ES-I3 (cell line): Measurements from ENCODE around the gene PDZK1IP1.

Source experiments
- H3K36me3 ChIP-seq: 2 replicates; pipeline ENCODE4 v1.6.1; 2013; ENCODE audit warnings: mild to moderate bottlenecking, low read length, control low read depth, moderate library complexity; ENCODE audit not compliant: insufficient read depth
- H3K4me1 ChIP-seq: 2 replicates; pipeline ENCODE4 v1.6.1; 2013; ENCODE audit warnings: mild to moderate bottlenecking, control low read depth, low read length; ENCODE audit not compliant: insufficient read depth
- H3K9ac ChIP-seq: 2 replicates; pipeline ENCODE4 v1.6.1; 2013; ENCODE audit warnings: low read depth, mild to moderate bottlenecking, low read length, moderate library complexity
- H3K9me3 ChIP-seq: 2 replicates; pipeline ENCODE4 v1.6.1; 2013; ENCODE audit warnings: mild to moderate bottlenecking, low read length, moderate library complexity; ENCODE audit not compliant: control insufficient read depth, insufficient read depth

The PDZK1IP1 gene

DNA sequence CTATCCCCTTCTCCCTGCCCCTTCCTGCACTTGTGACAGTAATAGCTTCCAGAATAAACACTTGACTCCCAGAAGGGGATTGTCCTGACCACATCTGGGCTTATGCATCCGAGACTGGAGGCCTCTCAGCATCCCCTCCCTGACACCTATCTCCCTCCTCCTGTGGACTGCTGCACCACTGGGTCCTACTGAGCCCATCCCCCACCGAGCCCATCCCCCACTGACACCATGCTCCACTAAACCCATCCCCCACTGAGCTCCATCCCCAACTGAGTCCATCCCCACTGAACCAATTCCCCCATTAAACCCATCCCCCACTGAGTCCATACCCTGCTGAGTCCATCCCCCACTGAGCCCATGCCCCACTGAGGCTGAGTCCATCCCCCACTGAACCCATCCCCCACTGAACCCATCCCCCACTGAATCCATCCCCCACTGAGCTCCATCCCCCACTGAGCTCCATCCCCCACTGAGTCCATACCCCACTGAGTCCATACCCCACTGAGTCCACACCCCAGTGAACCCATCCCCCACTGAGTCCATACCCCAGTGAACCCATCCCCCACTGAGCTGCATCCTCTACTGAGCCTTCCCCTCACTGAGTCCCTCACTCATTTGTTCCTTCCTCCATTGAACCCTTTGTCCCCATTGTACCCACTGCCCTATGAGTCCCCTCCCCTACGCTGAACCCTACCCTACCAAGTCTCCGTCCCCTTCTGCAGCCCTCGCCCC lies 5.6 kb downstream of the PDZK1IP1 start:
- Histone ChIP-seq H3K9me3 (no peaks in the 10 kb centered on the region), H3K36me3 (no peaks in the 10 kb centered on the region), H3K9ac (no peak overlapping the region), H3K4me1 (no peaks in the 10 kb centered on the region)

DNA sequence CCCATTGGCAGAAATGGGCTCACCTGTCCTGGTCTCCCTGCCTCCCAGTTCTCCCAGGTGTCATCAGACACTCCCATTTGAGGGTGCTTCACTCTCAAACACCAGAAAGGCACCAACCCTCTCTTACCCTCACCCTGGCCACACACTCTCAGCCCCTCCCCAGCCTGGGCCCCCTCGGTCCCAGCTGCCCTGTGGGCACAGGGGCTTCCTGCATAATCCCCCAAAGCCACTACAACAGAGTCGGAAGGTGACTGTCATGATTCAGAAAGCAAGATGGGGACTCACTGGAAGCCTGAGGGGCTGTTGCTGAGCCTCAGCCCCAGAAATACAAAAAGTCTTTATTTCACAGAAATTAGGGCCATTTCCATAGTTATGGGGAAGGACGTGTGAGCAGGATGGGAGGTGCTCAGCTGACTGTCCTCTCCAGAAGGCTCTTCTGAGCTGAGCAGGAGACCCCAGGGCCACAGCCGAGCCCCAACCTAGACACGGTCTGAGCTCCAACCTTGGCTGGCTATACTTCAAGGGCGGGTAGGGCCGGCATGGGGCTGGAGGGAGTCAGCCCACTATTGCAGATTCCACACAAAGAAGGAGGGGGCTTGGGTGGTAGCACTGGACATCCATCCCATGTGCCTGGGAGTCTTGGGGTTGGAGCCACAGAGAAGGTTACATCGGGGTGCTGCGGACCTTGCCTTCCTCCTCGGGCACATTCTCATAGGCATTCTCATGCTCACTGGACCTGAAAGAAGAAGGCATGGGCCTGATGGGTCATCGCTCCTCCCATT lies 6.3 kb downstream of the PDZK1IP1 start:
- no peaks in the 10 kb centered on the region for H3K36me3 ChIP-seq
- no peaks in the 10 kb centered on the region for H3K4me1 ChIP-seq
- H3K9me3 ChIP-seq, result no peaks in the 10 kb centered on the region
- no peak overlapping the region for H3K9ac ChIP-seq

DNA sequence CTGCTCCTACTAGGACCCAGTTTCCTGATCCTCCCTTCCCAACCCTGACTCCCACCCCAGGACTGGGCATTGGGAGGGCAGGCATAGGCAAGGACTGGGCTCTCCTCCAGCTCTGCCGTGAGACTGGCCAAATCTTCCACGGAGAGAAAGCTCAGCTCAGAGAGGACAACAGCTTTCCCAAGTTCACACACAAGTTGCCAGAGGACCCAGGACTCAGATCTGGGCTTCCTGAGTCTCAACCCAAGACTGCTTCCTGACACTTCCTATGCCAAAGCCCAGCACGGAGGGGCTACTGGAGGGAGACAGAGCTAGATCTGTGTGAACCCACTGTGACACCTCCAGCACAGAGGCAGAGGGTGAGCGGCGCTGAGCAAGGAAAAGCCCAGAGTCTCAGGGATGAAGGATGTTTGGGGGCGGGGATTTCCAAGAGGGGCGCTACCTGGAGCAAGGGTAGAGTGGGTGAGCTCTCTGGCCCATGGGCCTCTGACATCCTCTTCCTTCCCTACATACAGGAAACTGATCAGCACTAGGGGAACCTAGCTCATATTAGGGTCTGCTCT lies 7.1 kb downstream of the PDZK1IP1 start:
- Histone ChIP-seq H3K36me3 (no peaks in the 10 kb centered on the region), H3K9ac (no peak overlapping the region), H3K4me1 (no peaks in the 10 kb centered on the region), H3K9me3 (no peaks in the 10 kb centered on the region)

DNA sequence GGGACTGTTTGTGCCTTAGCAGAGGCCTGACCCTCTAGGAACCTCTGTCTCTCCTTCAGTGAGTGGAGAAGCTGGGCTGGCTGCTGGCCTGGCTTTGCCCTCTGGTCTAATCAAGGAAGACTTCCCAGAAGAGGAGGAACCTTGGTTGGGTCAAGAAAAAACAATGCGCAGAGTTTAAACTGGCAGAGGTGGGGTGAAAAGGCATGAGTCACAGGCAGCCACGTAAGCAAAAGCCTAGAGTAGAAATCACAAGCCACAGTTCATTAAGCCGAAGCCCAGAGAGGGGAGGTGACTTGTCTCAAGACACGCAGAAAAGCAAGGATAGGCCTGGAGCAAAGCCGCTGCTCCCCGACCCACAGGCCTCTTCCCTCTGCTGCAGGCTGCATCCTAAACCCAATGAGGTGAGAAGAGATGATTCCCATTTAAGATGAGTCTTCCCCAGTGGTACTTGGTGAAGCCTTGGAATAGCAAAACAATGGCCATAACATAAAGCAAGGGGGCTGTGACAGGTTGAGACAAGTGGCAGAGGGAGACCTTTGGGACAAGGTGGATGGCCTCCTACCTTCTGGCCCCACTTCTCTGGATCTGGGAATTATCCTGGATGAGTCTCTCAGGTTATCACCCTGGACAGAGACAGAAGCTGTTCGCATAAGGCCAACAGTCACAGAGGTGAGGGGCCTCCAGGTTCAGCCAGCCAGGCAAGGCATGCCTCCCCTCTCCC lies 7.7 kb downstream of the PDZK1IP1 start:
- no peaks in the 10 kb centered on the region for H3K9me3 ChIP-seq
- no peak overlapping the region for H3K9ac ChIP-seq

DNA sequence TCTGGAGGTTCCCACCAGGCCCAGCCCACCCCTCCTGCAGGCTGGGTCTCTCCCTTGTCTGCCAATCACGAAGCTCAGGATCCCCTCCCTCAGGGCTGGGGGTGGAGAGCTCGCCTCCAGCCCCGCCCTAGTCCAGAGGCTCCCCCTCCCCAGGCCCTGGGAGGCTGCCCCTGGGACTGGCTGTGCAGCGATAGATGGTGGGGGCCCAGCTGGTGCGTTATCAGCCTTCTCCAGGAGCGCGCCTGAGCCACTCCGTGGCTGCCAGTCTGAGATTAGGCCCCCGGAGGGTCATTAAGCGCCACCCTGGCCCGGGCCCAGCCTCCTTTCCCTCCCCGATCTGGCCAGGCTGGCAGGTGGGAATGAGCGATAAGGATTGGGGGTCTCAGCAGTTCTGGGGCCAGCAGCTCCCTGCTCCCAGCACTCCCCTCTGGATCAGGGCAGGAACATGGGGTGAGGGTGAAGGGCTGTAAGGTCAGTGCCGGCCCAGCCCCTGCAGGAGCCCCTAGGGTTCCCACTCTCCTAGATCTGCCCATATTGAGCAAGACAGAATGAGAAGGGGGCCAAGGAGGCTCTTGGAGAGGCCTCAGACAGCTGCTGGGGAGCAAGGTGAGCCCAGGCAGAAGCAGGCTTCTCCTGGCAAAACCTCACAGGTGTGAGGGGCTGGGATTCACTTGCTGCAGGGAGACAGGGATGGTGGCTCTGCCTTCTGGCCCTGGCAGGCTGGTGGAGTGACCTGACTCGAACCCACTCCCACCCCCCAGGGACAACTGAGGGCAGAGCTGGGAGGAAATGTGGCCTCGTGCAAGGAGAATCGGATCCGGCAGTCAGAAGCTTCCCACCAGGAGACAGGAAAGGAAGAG lies 8.5 kb downstream of the PDZK1IP1 start:
- Histone ChIP-seq H3K9ac (no peak overlapping the region), H3K4me1 (no peaks in the 10 kb centered on the region), H3K9me3 (no peaks in the 10 kb centered on the region), H3K36me3 (no peaks in the 10 kb centered on the region)

More for the DNA sequence above, 7.7 kb downstream of the PDZK1IP1 start:
- H3K4me1 ChIP-seq, result no peaks in the 10 kb centered on the region
- H3K36me3 ChIP-seq, result no peaks in the 10 kb centered on the region

DNA sequence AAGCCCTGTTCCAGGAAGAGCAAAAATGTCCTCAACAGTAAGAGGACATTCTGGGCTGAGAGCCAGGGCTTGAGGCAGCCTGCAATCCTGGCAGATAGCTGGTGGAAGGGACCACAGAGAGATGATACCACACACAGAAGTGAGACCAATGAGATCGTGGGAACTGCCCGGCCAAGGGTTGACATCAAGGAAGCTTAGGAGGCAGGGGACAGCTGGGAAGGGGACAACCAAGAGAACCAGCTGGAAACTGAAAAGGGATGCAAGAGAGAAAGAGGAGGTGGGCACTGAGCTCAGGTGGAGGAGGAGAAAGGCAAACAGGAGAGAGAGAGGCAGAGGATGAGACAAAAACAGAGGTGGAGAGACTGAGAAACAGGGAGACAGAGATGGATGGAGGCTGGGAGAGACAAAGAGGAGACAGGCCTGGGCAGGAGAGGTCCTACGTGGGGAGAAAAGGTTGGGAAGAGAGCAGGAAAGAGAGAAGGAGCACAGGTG lies 9.2 kb downstream of the PDZK1IP1 start:
- Histone ChIP-seq H3K36me3 (no peaks in the 10 kb centered on the region), H3K9ac (no peak overlapping the region), H3K9me3 (no peaks in the 10 kb centered on the region), H3K4me1 (no peaks in the 10 kb centered on the region)

DNA sequence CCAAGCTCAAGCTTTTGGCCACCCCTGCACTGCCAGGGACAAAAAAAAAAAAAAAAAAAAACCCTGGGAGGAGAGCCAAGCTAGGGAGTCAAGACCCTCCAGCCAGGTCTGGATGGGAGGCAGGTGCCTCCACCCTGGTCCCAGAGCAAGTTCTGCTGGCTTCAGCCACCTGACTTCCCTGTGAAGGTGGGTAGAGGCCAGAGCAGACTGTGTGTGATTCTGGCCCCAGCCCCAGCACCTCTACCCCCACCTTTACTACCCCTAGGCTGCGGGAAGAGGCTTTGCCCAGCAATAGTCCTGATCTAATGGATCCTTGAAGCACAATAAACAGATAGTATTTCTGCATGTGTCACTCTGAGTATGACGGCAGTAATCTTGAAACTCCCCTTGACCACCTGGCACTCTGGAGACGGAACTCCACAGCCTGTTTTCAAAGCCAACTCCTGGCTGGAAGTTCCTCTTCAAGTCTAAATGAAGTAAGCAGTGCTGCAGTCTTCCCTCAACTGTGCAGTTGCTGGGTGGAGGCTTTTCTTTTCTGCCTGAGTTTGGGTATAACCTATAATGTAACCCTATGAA lies 9.8 kb downstream of the PDZK1IP1 start:
- H3K4me1 ChIP-seq, result no peaks in the 10 kb centered on the region
- no peaks in the 10 kb centered on the region for H3K36me3 ChIP-seq
- H3K9ac ChIP-seq, result no peak overlapping the region
- H3K9me3 ChIP-seq, result no peaks in the 10 kb centered on the region

DNA sequence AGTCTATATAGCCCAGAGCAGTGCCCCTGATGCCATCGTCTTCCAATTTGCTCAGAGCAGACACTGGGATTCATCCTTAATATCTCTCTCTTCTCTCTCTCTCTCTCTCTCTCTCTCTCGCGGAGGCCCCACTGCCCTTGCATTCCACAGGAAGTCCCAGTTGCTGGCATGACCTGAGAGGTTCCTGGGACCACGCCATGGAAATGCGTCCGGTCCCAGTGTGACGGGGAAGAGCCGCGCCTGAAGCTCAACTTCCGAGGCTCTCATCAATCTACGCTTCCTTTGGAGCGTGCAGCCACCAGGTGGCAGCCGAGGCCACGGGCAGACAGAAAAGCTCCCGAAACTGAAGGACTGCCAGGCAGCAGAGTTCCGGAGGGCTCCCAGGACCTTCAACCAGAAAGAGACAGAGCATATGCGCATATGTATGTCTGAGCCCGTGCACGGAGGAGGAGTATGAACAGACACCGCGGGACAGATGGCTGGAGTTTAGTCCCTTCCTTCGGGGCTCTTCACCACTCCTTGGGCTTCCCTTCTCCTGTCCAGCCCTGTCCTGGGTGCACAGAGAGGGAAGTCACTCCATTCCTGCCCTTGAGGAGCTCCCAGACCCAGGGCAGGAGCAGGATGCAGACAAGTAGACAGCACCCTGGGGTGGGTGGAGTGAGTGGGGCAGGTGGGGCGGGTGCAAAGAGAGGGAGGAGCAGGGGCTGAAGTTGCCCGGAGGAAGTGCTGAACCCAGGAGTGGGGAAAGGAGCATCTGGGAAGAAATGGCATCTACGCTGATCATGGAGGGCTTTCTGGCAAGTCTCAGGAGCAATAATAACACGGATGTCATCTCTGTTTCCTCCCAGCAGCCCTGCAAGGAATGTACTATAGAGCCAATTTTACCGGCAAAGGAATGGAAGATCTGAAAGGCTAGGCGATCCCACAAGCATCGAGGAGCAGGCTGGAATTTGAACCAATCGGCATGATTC lies 10.5 kb downstream of the PDZK1IP1 start:
- H3K4me1 ChIP-seq, result no peaks in the 10 kb centered on the region
- peak overlapping the region; percentile 50; the same call in 1 of the 2 replicates for H3K9ac ChIP-seq
- H3K9me3 ChIP-seq, result no peaks in the 10 kb centered on the region
- no peaks in the 10 kb centered on the region for H3K36me3 ChIP-seq

DNA sequence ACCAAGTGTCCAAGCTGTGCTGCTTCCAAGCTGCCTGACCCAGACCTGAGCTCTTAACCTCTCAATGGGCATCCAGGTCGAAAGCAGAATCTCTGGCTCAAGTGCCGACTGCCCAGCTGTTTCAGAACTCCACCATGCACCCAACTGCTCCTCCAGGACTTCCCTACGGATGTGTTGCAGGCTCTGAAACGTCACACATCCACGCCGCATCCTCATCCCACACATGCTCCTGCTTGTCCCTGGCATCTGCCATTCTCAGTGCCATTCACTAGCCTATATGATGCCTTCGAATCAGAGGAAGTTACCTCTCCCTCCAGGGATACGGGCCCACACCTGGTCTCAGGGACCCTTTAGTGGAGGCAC lies 11.2 kb downstream of the PDZK1IP1 start:
- Histone ChIP-seq H3K36me3 (no peaks in the 10 kb centered on the region), H3K4me1 (no peaks in the 10 kb centered on the region), H3K9me3 (no peaks in the 10 kb centered on the region), H3K9ac (peak overlapping the region; percentile 16; the same call in 1 of the 2 replicates)

DNA sequence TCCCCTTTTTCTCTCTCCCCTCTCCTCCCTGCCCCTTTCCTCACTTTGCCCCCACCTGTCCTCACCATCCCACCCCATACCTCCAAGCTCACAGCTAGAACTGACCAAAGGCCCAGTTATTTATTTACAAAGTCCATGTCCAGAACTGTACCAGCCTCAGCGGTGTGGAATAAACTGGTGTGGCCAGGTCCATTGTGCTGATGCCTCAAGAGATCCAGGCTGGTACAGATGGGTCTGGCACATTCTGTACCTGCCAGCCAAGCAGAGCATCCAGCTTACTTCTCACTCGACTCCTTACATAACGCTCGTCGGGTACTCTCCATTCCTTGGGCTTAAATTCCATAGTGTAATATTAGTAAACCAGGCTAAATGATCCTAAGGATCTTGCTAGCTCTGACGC lies 11.8 kb downstream of the PDZK1IP1 start:
- Histone ChIP-seq H3K9ac (no peak overlapping the region), H3K36me3 (no peaks in the 10 kb centered on the region), H3K9me3 (no peaks in the 10 kb centered on the region), H3K4me1 (no peaks in the 10 kb centered on the region)

DNA sequence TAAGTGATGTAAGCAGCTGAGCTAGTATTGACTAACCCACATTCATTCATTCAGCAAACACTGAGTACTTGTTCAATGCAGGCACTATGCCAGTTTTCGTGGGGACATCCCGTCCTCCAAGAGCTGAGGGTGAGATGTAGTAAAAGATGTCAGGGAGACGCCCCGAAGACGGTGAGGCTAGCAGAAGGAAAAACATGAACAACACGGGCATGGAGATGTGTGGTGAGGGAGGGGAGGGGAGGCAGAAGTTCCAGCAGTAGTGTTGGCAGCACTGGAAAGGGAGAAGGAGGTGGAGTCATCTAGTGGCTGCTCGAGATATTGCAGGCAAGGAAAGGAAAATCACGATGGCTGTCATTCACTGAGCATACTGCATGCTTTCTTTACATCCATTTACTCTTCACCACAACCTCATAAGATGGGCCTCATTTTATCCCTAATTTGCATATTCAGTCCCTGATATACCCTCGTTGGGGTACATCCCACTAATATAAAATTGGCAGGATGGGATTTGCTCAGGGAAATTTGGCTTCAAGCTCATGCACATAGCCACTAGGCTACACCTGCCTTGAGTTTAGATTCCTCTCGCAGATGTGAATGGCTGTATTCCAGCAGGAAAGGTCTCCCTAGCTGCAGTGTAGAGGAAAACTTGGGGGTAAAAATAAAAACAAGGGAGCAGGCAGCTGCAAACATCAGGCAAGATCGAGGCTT lies 14.5 kb downstream of the PDZK1IP1 start:
- Histone ChIP-seq H3K4me1 (no peaks in the 10 kb centered on the region), H3K9me3 (no peaks in the 10 kb centered on the region), H3K9ac (no peak overlapping the region), H3K36me3 (no peaks in the 10 kb centered on the region)

DNA sequence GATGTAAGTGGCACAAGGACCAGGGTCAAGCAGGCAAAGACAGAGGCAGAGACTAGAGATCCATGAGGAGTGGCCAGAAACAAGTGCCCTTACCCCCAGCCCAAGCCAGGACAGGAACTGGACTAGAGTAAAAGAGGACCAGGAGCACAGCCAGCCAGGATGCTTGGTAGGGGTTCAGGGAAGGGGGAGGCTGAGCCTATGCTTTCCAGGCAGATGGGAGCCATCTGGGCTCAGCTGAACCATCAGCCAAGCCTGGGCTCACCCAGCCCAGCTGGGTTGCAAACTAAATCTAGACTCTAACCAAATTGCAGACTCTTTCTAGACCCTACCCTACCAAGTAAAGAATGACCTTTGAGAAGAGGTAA lies 15.2 kb downstream of the PDZK1IP1 start:
- no peaks in the 10 kb centered on the region for H3K9me3 ChIP-seq
- no peaks in the 10 kb centered on the region for H3K36me3 ChIP-seq
- H3K4me1 ChIP-seq, result no peaks in the 10 kb centered on the region
- no peak overlapping the region for H3K9ac ChIP-seq
